ENCODE results near the gene TTC9B.
"Not testable (repeated sequence)": the region's sequence is repeated elsewhere in the genome, so short reads cannot be mapped to it uniquely, and the experiment has no call there.

The TTC9B gene

DNA sequence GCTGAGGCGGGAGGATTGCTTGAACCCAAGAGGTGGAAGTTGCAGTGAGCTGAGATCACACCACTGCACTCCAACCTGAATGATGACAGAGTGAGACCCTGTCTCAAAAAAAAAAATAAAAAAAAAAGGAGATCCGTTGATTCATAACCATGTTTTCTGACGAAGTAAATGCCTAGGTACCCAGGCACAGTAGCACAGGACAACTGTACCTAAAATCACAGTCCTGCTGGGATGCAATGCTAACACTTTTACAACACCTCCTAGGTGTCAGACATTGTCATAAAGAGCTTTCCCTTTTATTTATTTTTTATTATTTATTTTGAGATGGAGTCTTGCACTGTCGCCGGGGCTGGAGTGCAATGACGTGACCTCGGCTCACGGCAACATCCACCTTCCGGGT lies 2.5 kb upstream of the TTC9B start:
- in situ Hi-C loops (cut with HindIII; ENCODE audit: low pct_ligation_motif_present, low pct_unique_long_range_greater_than_20kb, low sequenced_read_pairs): no loop called here
- DNase-seq: no peak

DNA sequence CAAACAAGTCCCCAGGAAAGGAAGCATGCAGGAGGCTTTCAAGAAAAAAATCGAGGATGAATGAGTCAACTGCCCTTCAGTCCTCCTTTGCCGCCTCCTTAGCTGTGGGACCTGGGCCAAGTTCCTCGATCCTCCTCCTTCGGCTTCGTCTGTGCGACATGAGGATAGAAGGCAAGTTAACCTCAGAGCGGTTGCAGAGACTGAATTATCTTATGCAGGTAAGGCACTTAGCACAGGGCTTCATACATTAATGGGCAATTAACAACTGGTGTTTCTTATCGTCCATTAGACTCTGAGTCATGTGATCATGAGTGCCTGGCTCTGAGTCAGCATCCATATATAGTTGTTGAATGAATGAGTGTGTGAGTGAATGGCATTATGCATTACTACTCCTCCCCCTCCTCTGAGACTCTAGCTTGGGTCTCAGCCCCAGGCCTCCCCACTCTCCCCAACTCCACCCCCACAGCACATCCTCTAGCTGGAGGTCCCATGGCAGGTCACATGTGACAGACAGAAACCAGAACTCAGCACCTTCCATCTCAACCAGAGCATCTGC lies 1.6 kb upstream of the TTC9B start:
- peak; percentile 79 for DNase-seq
- in situ Hi-C loops (cut with HindIII; ENCODE audit: low pct_ligation_motif_present, low pct_unique_long_range_greater_than_20kb, low sequenced_read_pairs): no loop called here

GRCh38 chr19:40219029-40219428 lies 845 bp upstream of the TTC9B start:
- DNase-seq; in situ Hi-C loops (cut with HindIII; ENCODE audit: low pct_ligation_motif_present, low pct_unique_long_range_greater_than_20kb, low sequenced_read_pairs): not testable (repeated sequence)

- no peak for DNase-seq
- in situ Hi-C loops (cut with HindIII; ENCODE audit: low pct_ligation_motif_present, low pct_unique_long_range_greater_than_20kb, low sequenced_read_pairs): no loop called here
Observed at GRCh38 chr19:40217027-40217810, 965 bp downstream of the TTC9B start.

GRCh38 chr19:40216777-40217026 lies 1.5 kb downstream of the TTC9B start:
- in situ Hi-C loops (cut with HindIII; ENCODE audit: low pct_ligation_motif_present, low pct_unique_long_range_greater_than_20kb, low sequenced_read_pairs): no loop called here
- DNase-seq: no peak

- DNase-seq: no peak
- in situ Hi-C loops (cut with HindIII; ENCODE audit: low pct_ligation_motif_present, low pct_unique_long_range_greater_than_20kb, low sequenced_read_pairs): no loop called here
Observed at GRCh38 chr19:40216013-40216776, 2.0 kb downstream of the TTC9B start.

DNA sequence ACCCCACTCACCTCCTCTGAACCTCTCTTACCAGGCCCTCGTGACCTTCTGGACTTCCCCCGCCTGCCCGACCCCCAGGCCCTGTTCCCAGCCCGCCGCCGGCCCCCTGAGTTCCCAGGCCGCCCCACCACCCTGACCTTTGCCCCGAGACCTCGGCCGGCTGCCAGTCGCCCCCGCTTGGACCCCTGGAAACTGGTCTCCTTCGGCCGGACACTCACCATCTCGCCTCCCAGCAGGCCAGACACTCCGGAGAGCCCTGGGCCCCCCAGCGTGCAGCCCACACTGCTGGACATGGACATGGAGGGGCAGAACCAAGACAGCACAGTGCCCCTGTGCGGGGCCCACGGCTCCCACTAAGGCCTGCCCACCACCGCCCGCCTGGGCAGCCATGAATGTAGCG lies 3.2 kb downstream of the TTC9B start:
- in situ Hi-C loops (cut with HindIII; ENCODE audit: low pct_ligation_motif_present, low pct_unique_long_range_greater_than_20kb, low sequenced_read_pairs): no loop called here
- DNase-seq: no peak

GRCh38 chr19:40213882-40214570 lies 4.2 kb downstream of the TTC9B start:
- in situ Hi-C loops (cut with HindIII; ENCODE audit: low pct_ligation_motif_present, low pct_unique_long_range_greater_than_20kb, low sequenced_read_pairs): no loop called here

GRCh38 chr19:40213251-40213829 lies 4.8 kb downstream of the TTC9B start:
- DNase-seq: no peak
- in situ Hi-C loops (cut with HindIII; ENCODE audit: low pct_ligation_motif_present, low pct_unique_long_range_greater_than_20kb, low sequenced_read_pairs): no loop called here

More at GRCh38 chr19:40213882-40214570, 4.2 kb downstream of the TTC9B start:
- no peak for DNase-seq

DNA sequence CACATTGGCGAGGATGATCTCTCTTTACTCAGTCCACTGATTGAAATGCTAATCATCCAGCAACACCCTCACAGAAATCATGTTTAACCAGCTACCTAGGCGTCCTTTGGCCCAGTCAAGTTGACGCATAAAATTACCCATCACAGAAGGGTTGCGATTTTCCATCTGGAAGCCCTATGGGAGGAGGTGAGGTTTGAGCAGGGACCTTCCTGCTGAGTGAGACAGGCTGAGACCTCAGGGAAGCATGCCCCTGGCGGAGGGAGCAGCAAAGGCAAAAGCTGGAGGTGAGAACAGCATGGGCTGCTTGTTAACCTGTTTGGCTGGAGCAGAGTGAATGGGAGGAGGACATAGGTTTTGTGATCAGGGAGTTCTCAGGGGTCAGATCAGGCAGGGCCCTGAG lies 7.3 kb downstream of the TTC9B start:
- DNase-seq: no peak
- in situ Hi-C loops (cut with HindIII; ENCODE audit: low pct_ligation_motif_present, low pct_unique_long_range_greater_than_20kb, low sequenced_read_pairs): no loop called here

DNA sequence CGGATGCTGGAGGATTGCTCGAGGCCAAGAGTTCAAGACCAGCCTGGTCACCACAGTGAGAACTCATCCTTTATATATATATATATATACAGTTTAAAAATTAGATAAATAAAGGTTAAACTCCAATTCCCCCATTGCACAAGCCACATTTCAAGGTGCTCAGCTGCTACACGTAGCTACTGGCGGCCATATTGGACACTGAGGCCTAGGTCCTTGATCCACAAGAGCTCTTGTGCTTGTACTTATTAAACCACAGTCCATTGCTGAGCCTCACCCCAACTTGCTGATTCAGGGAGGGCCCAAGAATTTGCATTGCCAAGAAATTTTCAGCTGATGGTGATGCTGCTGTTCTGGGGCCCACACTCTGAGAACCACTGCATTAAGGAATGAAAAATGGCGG lies 9.6 kb downstream of the TTC9B start:
- DNase-seq: no peak
- in situ Hi-C loops (cut with HindIII; ENCODE audit: low pct_ligation_motif_present, low pct_unique_long_range_greater_than_20kb, low sequenced_read_pairs): no loop called here

DNA sequence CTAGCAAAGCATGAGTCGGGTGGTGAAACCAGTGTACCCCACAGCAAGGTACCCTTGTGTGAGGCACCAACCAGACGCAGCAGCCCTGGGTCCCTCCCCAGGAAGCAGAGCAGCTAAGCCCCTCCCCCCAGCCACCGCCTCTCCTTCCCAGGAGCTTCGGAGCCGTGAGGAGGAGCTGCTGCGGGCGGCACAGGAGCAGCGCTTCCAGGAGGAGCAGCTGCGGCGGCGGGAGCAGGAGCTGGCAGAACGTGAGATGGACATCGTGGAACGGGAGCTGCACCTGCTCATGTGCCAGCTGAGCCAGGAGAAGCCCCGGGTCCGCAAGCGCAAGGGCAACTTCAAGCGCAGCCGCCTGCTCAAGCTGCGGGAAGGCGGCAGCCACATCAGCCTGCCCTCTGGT lies 12.4 kb downstream of the TTC9B start:
- no peak for DNase-seq
- in situ Hi-C loops (cut with HindIII; ENCODE audit: low pct_ligation_motif_present, low pct_unique_long_range_greater_than_20kb, low sequenced_read_pairs): no loop called here

GRCh38 chr19:40204381-40204780 lies 13.8 kb downstream of the TTC9B start:
- no peak for DNase-seq
- in situ Hi-C loops (cut with HindIII; ENCODE audit: low pct_ligation_motif_present, low pct_unique_long_range_greater_than_20kb, low sequenced_read_pairs): no loop called here

GRCh38 chr19:40200341-40201099 lies 17.7 kb downstream of the TTC9B start:
- in situ Hi-C loops (cut with HindIII; ENCODE audit: low pct_ligation_motif_present, low pct_unique_long_range_greater_than_20kb, low sequenced_read_pairs): no loop called here
- no peak for DNase-seq

- in situ Hi-C loops (cut with HindIII; ENCODE audit: low pct_ligation_motif_present, low pct_unique_long_range_greater_than_20kb, low sequenced_read_pairs): no loop called here
- no peak for DNase-seq
Observed at GRCh38 chr19:40198272-40198990, 19.8 kb downstream of the TTC9B start.

GRCh38 chr19:40193587-40193849 lies 24.7 kb downstream of the TTC9B start:
- in situ Hi-C loops (cut with HindIII; ENCODE audit: low pct_ligation_motif_present, low pct_unique_long_range_greater_than_20kb, low sequenced_read_pairs): no loop called here
- DNase-seq: no peak

GRCh38 chr19:40192758-40193586 lies 25.2 kb downstream of the TTC9B start:
- in situ Hi-C loops (cut with HindIII; ENCODE audit: low pct_ligation_motif_present, low pct_unique_long_range_greater_than_20kb, low sequenced_read_pairs): no loop called here
- no peak for DNase-seq

Data from ACHN (cell line).